ENCODE measurements around the gene TFRC.

DNA sequence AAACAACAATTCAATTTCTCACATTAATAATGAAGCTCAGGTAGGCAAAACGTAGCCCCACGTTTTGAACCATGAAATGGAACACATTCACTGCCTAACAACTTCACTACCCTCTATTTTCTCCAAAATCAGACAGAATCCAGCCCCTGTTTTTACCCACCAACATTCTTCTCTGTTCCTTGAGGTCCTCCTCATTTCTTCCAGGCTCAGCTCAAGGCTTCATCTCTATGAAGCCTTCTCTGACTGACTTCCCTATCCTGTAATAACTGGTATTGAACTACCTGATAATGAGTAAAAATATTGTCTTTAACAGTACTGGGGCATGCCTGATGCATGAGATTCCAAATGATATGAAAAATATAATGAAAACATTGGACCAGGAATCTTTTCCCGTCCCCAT, 2.2 kb downstream of the TFRC start:
- TF ChIP-seq, protein P1, sequence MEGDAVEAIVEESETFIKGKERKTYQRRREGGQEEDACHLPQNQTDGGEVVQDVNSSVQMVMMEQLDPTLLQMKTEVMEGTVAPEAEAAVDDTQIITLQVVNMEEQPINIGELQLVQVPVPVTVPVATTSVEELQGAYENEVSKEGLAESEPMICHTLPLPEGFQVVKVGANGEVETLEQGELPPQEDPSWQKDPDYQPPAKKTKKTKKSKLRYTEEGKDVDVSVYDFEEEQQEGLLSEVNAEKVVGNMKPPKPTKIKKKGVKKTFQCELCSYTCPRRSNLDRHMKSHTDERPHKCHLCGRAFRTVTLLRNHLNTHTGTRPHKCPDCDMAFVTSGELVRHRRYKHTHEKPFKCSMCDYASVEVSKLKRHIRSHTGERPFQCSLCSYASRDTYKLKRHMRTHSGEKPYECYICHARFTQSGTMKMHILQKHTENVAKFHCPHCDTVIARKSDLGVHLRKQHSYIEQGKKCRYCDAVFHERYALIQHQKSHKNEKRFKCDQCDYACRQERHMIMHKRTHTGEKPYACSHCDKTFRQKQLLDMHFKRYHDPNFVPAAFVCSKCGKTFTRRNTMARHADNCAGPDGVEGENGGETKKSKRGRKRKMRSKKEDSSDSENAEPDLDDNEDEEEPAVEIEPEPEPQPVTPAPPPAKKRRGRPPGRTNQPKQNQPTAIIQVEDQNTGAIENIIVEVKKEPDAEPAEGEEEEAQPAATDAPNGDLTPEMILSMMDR (IDR thresholded peaks at IDR 0.05; ENCODE audit: poor library complexity): no peak
- no peak for TF ChIP-seq EZH2phosphoT487 (IDR thresholded peaks at IDR 0.05; ENCODE audit: low read depth, severe bottlenecking, unreplicated experiment)

Measured in hepatocyte (in vitro differentiated cells).